ENCODE measurements around the gene EXOC8. TPM values are rescaled to one million over a fixed set of nuclear protein-coding genes. Genes with fewer than 3 reads are reported as not detected.

The EXOC8 gene
- total RNA-seq, 2 experiments from 2014 or later: 18.2 to 18.4 TPM

- Mint-ChIP-seq H3K36me3 (ENCODE audit: low read depth) (peaks cover 48% of the 10 kb centered on the region), H3K9me3 (ENCODE audit: insufficient read depth) (no peaks in the 10 kb centered on the region), H3K27ac (no peak overlapping the region), H3K27me3 (ENCODE audit: low read depth) (peaks cover 2% of the 10 kb centered on the region), H3K4me1 (ENCODE audit: low read depth) (peaks cover 42% of the 10 kb centered on the region), H3K4me3 (no peak overlapping the region)
- no peak for ATAC-seq
- ChIA-PET CTCF (interaction anchor here (1.9 to 2.2 kb wide), 2 partner anchors 16 to 17 kb away, joined by 7 read pairs; no protein-coding TSS in a partner anchor), POLR2A (interaction anchor here (0.6 kb wide), 1 partner anchor 48 kb away, joined by 4 read pairs; no protein-coding TSS in a partner anchor)
- no peak for DNase-seq
Measured at GRCh38 chr1:231332761-231333160, 4.9 kb downstream of the EXOC8 start.

GRCh38 chr1:231329483-231329882 lies 8.2 kb downstream of the EXOC8 start:
- no peaks in the 10 kb centered on the region for H3K27me3 Mint-ChIP-seq (ENCODE audit: low read depth)
- H3K4me1 Mint-ChIP-seq (ENCODE audit: low read depth): peaks cover 19% of the 10 kb centered on the region
- ChIA-PET CTCF (no interaction called here), POLR2A (no interaction called here)
- H3K4me3 Mint-ChIP-seq: no peak overlapping the region
- DNase-seq: no peak
- peaks cover 24% of the 10 kb centered on the region for H3K36me3 Mint-ChIP-seq (ENCODE audit: low read depth)
- no peak for ATAC-seq
- H3K9me3 Mint-ChIP-seq (ENCODE audit: insufficient read depth): no peaks in the 10 kb centered on the region
- H3K27ac Mint-ChIP-seq: no peak overlapping the region

GRCh38 chr1:231327617-231328016 lies 10.0 kb downstream of the EXOC8 start:
- ChIA-PET POLR2A (no interaction called here), CTCF (no interaction called here)
- H3K27ac Mint-ChIP-seq: no peak overlapping the region
- ATAC-seq: no peak
- peaks cover 2% of the 10 kb centered on the region for H3K4me1 Mint-ChIP-seq (ENCODE audit: low read depth)
- H3K27me3 Mint-ChIP-seq (ENCODE audit: low read depth): peaks cover 2% of the 10 kb centered on the region
- H3K36me3 Mint-ChIP-seq (ENCODE audit: low read depth): peaks cover 12% of the 10 kb centered on the region
- no peak overlapping the region for H3K4me3 Mint-ChIP-seq
- no peak for DNase-seq
- no peaks in the 10 kb centered on the region for H3K9me3 Mint-ChIP-seq (ENCODE audit: insufficient read depth)

GRCh38 chr1:231326248-231326647 lies 11.4 kb downstream of the EXOC8 start:
- CTCF ChIA-PET: interaction anchor here (1.0 kb wide), 1 partner anchor 11 kb away, joined by 3 read pairs; no protein-coding TSS in a partner anchor
- H3K36me3 Mint-ChIP-seq (ENCODE audit: low read depth): peaks cover 3% of the 10 kb centered on the region
- POLR2A ChIA-PET: no interaction called here

GRCh38 chr1:231324660-231325059 lies 13.0 kb downstream of the EXOC8 start:
- no peak for DNase-seq
- Mint-ChIP-seq H3K36me3 (ENCODE audit: low read depth) (peaks cover 3% of the 10 kb centered on the region), H3K27ac (no peak overlapping the region), H3K9me3 (ENCODE audit: insufficient read depth) (no peaks in the 10 kb centered on the region), H3K4me1 (ENCODE audit: low read depth) (no peaks in the 10 kb centered on the region), H3K4me3 (no peak overlapping the region), H3K27me3 (ENCODE audit: low read depth) (peaks cover 2% of the 10 kb centered on the region)
- POLR2A ChIA-PET: no interaction called here
- CTCF ChIA-PET: interaction anchor here (0.9 kb wide), 1 partner anchor 14 kb away, joined by 3 read pairs; no protein-coding TSS in a partner anchor
- ATAC-seq: no peak

More at GRCh38 chr1:231326248-231326647, 11.4 kb downstream of the EXOC8 start:
- peaks cover 2% of the 10 kb centered on the region for H3K27me3 Mint-ChIP-seq (ENCODE audit: low read depth)
- DNase-seq (no peak), ATAC-seq (no peak)
- H3K4me3 Mint-ChIP-seq: no peak overlapping the region
- no peaks in the 10 kb centered on the region for H3K9me3 Mint-ChIP-seq (ENCODE audit: insufficient read depth)
- H3K27ac Mint-ChIP-seq: no peak overlapping the region
- no peaks in the 10 kb centered on the region for H3K4me1 Mint-ChIP-seq (ENCODE audit: low read depth)

- no peak overlapping the region for H3K4me3 Mint-ChIP-seq
- ChIA-PET POLR2A (no interaction called here), CTCF (no interaction called here)
- no peak overlapping the region for H3K27ac Mint-ChIP-seq
- no peaks in the 10 kb centered on the region for H3K9me3 Mint-ChIP-seq (ENCODE audit: insufficient read depth)
- ATAC-seq (no peak), DNase-seq (no peak)
- no peaks in the 10 kb centered on the region for H3K4me1 Mint-ChIP-seq (ENCODE audit: low read depth)
- peaks cover 2% of the 10 kb centered on the region for H3K27me3 Mint-ChIP-seq (ENCODE audit: low read depth)
- no peaks in the 10 kb centered on the region for H3K36me3 Mint-ChIP-seq (ENCODE audit: low read depth)
Measured at GRCh38 chr1:231322880-231323530, 14.6 kb downstream of the EXOC8 start.

- ChIA-PET POLR2A (no interaction called here), CTCF (interaction anchor here (4.1 kb wide), 1 partner anchor 18 kb away, joined by 27 read pairs; the partner anchor contains the start of genes EXOC8 and SPRTN)
- no peak overlapping the region for H3K4me3 Mint-ChIP-seq
- no peaks in the 10 kb centered on the region for H3K9me3 Mint-ChIP-seq (ENCODE audit: insufficient read depth)
- no peak overlapping the region for H3K27ac Mint-ChIP-seq
- peaks cover 2% of the 10 kb centered on the region for H3K27me3 Mint-ChIP-seq (ENCODE audit: low read depth)
- H3K36me3 Mint-ChIP-seq (ENCODE audit: low read depth): no peaks in the 10 kb centered on the region
- DNase-seq (no peak), ATAC-seq (no peak)
- H3K4me1 Mint-ChIP-seq (ENCODE audit: low read depth): peaks cover 3% of the 10 kb centered on the region
Measured at GRCh38 chr1:231319080-231319479, 18.6 kb downstream of the EXOC8 start.

- DNase-seq: no peak
- no peaks in the 10 kb centered on the region for H3K36me3 Mint-ChIP-seq (ENCODE audit: low read depth)
- CTCF ChIA-PET: interaction anchor here (4.1 kb wide), 1 partner anchor 19 kb away, joined by 27 read pairs; the partner anchor contains the start of genes EXOC8 and SPRTN
Measured at GRCh38 chr1:231318568-231318967, 19.1 kb downstream of the EXOC8 start.

GRCh38 chr1:231318015-231318355 lies 19.7 kb downstream of the EXOC8 start:
- no peak for ATAC-seq
- no peak overlapping the region for H3K27ac Mint-ChIP-seq
- H3K4me3 Mint-ChIP-seq: no peak overlapping the region
- CTCF ChIA-PET: interaction anchor here (1.9 to 4.1 kb wide), 2 partner anchors 15 to 19 kb away, joined by 7 to 27 read pairs; partner anchors contain the start of genes EXOC8 and SPRTN
- POLR2A ChIA-PET: no interaction called here
- no peaks in the 10 kb centered on the region for H3K27me3 Mint-ChIP-seq (ENCODE audit: low read depth)
- no peak for DNase-seq
- H3K4me1 Mint-ChIP-seq (ENCODE audit: low read depth): peaks cover 3% of the 10 kb centered on the region
- H3K9me3 Mint-ChIP-seq (ENCODE audit: insufficient read depth): no peaks in the 10 kb centered on the region
- no peaks in the 10 kb centered on the region for H3K36me3 Mint-ChIP-seq (ENCODE audit: low read depth)

More at GRCh38 chr1:231318568-231318967, 19.1 kb downstream of the EXOC8 start:
- Mint-ChIP-seq H3K4me3 (no peak overlapping the region), H3K4me1 (ENCODE audit: low read depth) (peaks cover 3% of the 10 kb centered on the region), H3K27ac (no peak overlapping the region), H3K27me3 (ENCODE audit: low read depth) (no peaks in the 10 kb centered on the region), H3K9me3 (ENCODE audit: insufficient read depth) (no peaks in the 10 kb centered on the region)
- ATAC-seq: no peak
- POLR2A ChIA-PET: no interaction called here

GRCh38 chr1:231317306-231318014 lies 20.2 kb downstream of the EXOC8 start:
- ATAC-seq: no peak
- Mint-ChIP-seq H3K4me1 (ENCODE audit: low read depth) (peaks cover 3% of the 10 kb centered on the region), H3K27me3 (ENCODE audit: low read depth) (no peaks in the 10 kb centered on the region), H3K9me3 (ENCODE audit: insufficient read depth) (no peaks in the 10 kb centered on the region), H3K4me3 (no peak overlapping the region), H3K27ac (no peak overlapping the region), H3K36me3 (ENCODE audit: low read depth) (no peaks in the 10 kb centered on the region)
- POLR2A ChIA-PET: no interaction called here
- CTCF ChIA-PET: interaction anchor here (1.0 to 4.1 kb wide), 4 partner anchors 16 to 67 kb away, joined by 3 to 27 read pairs (median 6); partner anchors contain the start of genes EXOC8 and SPRTN
- no peak for DNase-seq

- POLR2A ChIA-PET: no interaction called here
- no peaks in the 10 kb centered on the region for H3K36me3 Mint-ChIP-seq (ENCODE audit: low read depth)
- no peak overlapping the region for H3K4me3 Mint-ChIP-seq
- no peaks in the 10 kb centered on the region for H3K9me3 Mint-ChIP-seq (ENCODE audit: insufficient read depth)
- ATAC-seq (peak; percentile 82), DNase-seq (peak; percentile 60)
- no peaks in the 10 kb centered on the region for H3K27me3 Mint-ChIP-seq (ENCODE audit: low read depth)
- peaks cover 3% of the 10 kb centered on the region for H3K4me1 Mint-ChIP-seq (ENCODE audit: low read depth)
- H3K27ac Mint-ChIP-seq: no peak overlapping the region
- CTCF ChIA-PET: interaction anchor here (0.6 to 4.1 kb wide), 21 partner anchors 9 to 288 kb away, joined by 3 to 27 read pairs (median 3); partner anchors contain the start of genes EXOC8 and SPRTN
Measured at GRCh38 chr1:231315887-231316286, 21.8 kb downstream of the EXOC8 start.

GRCh38 chr1:231313661-231314060 lies 24.0 kb downstream of the EXOC8 start:
- Mint-ChIP-seq H3K36me3 (ENCODE audit: low read depth) (no peaks in the 10 kb centered on the region), H3K4me1 (ENCODE audit: low read depth) (peaks cover 3% of the 10 kb centered on the region), H3K27ac (no peak overlapping the region), H3K4me3 (no peak overlapping the region), H3K27me3 (ENCODE audit: low read depth) (no peaks in the 10 kb centered on the region), H3K9me3 (ENCODE audit: insufficient read depth) (no peaks in the 10 kb centered on the region)
- no peak for DNase-seq
- ATAC-seq: no peak
- POLR2A ChIA-PET: no interaction called here
- CTCF ChIA-PET: interaction anchor here (1.2 kb wide), 1 partner anchor 20 kb away, joined by 4 read pairs; no protein-coding TSS in a partner anchor

Data from activated CD8-positive, alpha-beta T cell treated with anti-CD3 and anti-CD28 coated beads, Interleukin-2, amount 10 ng/mL, durations not matched to agents 7 days and 5 days (primary cell).